A549 (cell line): ENCODE data around the gene ABCG8. TPM values are rescaled to one million over a fixed set of nuclear protein-coding genes. Genes with fewer than 3 reads are reported as not detected.

Experiments used
- ATAC-seq, 2 experiments: fragments of 200-7000 bp in 1 of 2; fragments of >200 bp in 1 of 2; cut with Nextera tagmentation in 1 of 2; cut with Tn5 transposase in 1 of 2; 3 replicates each; pipeline versions ENCODE4 v1.8.0 to v1.9.1; 2018 to 2020; ENCODE audit warnings: mild to moderate bottlenecking in 1 of 2, moderate library complexity in 1 of 2
- CTCF ChIA-PET: fragments of 300-600 bp; sonication (Branson Sonifier 250); formaldehyde crosslinking; extraction: SDS; loops from one replicate; lab custom pipeline; 2021; ENCODE audit warnings: antibody characterized with exemption, inconsistent platforms; lab: Yijun Ruan, JAX
- POLR2A ChIA-PET: fragments of 350-600 bp; formaldehyde crosslinking; extraction: SDS; loops from one replicate; lab custom pipeline; 2021; ENCODE audit warnings: antibody characterized with exemption, inconsistent platforms; lab: Yijun Ruan, JAX
- DNase-seq, 2 experiments: peaks; one replicate each; pipeline versions ENCODE4 v3.0.0 to v3.0.0-alpha.2; 2011 to 2016; ENCODE audit warnings: low read depth in 1 of 2, low spot score in 1 of 2
- FAIRE-seq: peaks from 2 replicates; lab custom pipeline; 2011; peaks lifted over from hg19 to GRCh38; lab: Jason Lieb, UNC
- H3K27ac ChIP-seq, 2 experiments: fragments of >200 bp; sonication (Bioruptor Twin); formaldehyde crosslinking; 3 replicates each; pipeline ENCODE4 v1.5.1; 2016 to 2017
- H3K4me1 ChIP-seq: fragments of >200 bp; sonication (Bioruptor Twin); formaldehyde crosslinking; 3 replicates; pipeline ENCODE4 v1.6.1; 2016
- H3K4me2 ChIP-seq: fragments of >200 bp; sonication (Bioruptor Twin); formaldehyde crosslinking; 3 replicates; pipeline ENCODE4 v1.6.1; 2016
- H3K4me3 ChIP-seq: fragments of >200 bp; sonication (Bioruptor Twin); formaldehyde crosslinking; 3 replicates; pipeline ENCODE4 v1.5.1; 2016
- H3K9me3 ChIP-seq: fragments of >200 bp; sonication (Bioruptor Twin); formaldehyde crosslinking; 3 replicates; pipeline ENCODE4 v1.6.1; 2016
- ATOH8 ChIP-seq: fragments of 250-450 bp; sonication (Bioruptor Pico); IDR thresholded peaks from 2 replicates; pipeline ENCODE4 v1.5.0; 2020; ENCODE audit warnings: low read depth, mild to moderate bottlenecking, moderate library complexity
- CBX2 ChIP-seq: fragments of 200-600 bp; sonication (generic); IDR thresholded peaks from 2 replicates; pipeline ENCODE4 v1.6.1; 2016; ENCODE audit warnings: low read depth, mild to moderate bottlenecking, borderline replicate concordance
- CBX8 ChIP-seq: fragments of 200-600 bp; sonication (generic); IDR thresholded peaks from 2 replicates; pipeline ENCODE4 v1.6.1; 2016
- CHD4 ChIP-seq: fragments of 200-600 bp; sonication (generic); IDR thresholded peaks from 2 replicates; pipeline ENCODE4 v1.6.1; 2016; ENCODE audit warnings: antibody characterized with exemption, mild to moderate bottlenecking, borderline replicate concordance
- E2F6 ChIP-seq: IDR thresholded peaks from 2 replicates; pipeline ENCODE4 v1.6.1; 2012; ENCODE audit warnings: low read depth, borderline replicate concordance
- EHF ChIP-seq: fragments of 250-450 bp; sonication (Bioruptor Pico); IDR thresholded peaks from 2 replicates; pipeline ENCODE4 v1.5.0; 2020; ENCODE audit warnings: mild to moderate bottlenecking
- FOSB ChIP-seq: fragments of 250-450 bp; sonication (Bioruptor Pico); IDR thresholded peaks from 2 replicates; pipeline ENCODE4 v1.5.0; 2020; ENCODE audit warnings: mild to moderate bottlenecking, moderate library complexity
- GATA3 ChIP-seq: IDR thresholded peaks from 2 replicates; pipeline ENCODE4 v1.6.1; 2012; ENCODE audit warnings: borderline replicate concordance
- HDAC2 ChIP-seq: fragments of 200-600 bp; sonication (generic); IDR thresholded peaks from 2 replicates; pipeline ENCODE4 v1.6.1; 2016
- HEYL ChIP-seq: fragments of 250-450 bp; sonication (Bioruptor Pico); IDR thresholded peaks from 2 replicates; pipeline ENCODE4 v1.8.0; 2021; ENCODE audit warnings: mild to moderate bottlenecking, moderate library complexity
- HOXA7 ChIP-seq: fragments of 250-450 bp; sonication (Bioruptor Pico); IDR thresholded peaks from 2 replicates; pipeline ENCODE4 v1.5.0; 2020; ENCODE audit warnings: mild to moderate bottlenecking, moderate library complexity
- JUNB ChIP-seq: fragments of >200 bp; sonication (Bioruptor Twin); formaldehyde crosslinking; IDR thresholded peaks from 2 replicates; pipeline ENCODE4 v1.6.1; 2016
- KDM1A ChIP-seq: fragments of 200-600 bp; sonication (generic); IDR thresholded peaks from 2 replicates; pipeline ENCODE4 v1.6.1; 2016; ENCODE audit warnings: low read depth, mild to moderate bottlenecking
- MYC ChIP-seq: IDR thresholded peaks from 2 replicates; pipeline ENCODE4 v1.6.1; 2012; ENCODE audit warnings: mild to moderate bottlenecking, inconsistent platforms, low read length, improper control_type of control experiment, borderline replicate concordance
- NFE2L2 ChIP-seq: fragments of 150-350 bp; conservative IDR thresholded peaks from 2 replicates; pipeline ENCODE4 v1.6.1; 2014; ENCODE audit warnings: low read length
- NR3C1 ChIP-seq: fragments of >200 bp; sonication (Bioruptor Twin); formaldehyde crosslinking; IDR thresholded peaks from 3 replicates; pipeline ENCODE4 v1.6.1; 2017
- PHF8 ChIP-seq: fragments of 200-600 bp; sonication (generic); IDR thresholded peaks from 2 replicates; pipeline ENCODE4 v1.6.1; 2016; ENCODE audit warnings: low read depth, mild to moderate bottlenecking, antibody characterized with exemption, moderate library complexity, borderline replicate concordance
- POLR2AphosphoS2 ChIP-seq: conservative IDR thresholded peaks from 2 replicates; pipeline ENCODE4 v1.6.1; 2012; ENCODE audit warnings: low read length, improper control_type of control experiment, inconsistent platforms
- RAD21 ChIP-seq, 2 experiments: fragments of >200 bp in 1 of 2; sonication (Bioruptor Twin) in 1 of 2; formaldehyde crosslinking in 1 of 2; IDR thresholded peaks in 1 of 2; conservative IDR thresholded peaks in 1 of 2; 2 replicates in 1 of 2; 3 replicates in 1 of 2; pipeline ENCODE4 v1.6.1; 2012 to 2018; ENCODE audit warnings: inconsistent platforms in 1 of 2
- RARB ChIP-seq: fragments of 250-450 bp; sonication (Bioruptor Pico); IDR thresholded peaks from 2 replicates; pipeline ENCODE4 v1.8.0; 2021; ENCODE audit warnings: mild to moderate bottlenecking, moderate library complexity
- RNF2 ChIP-seq: fragments of 200-600 bp; sonication (generic); IDR thresholded peaks from 2 replicates; pipeline ENCODE4 v1.6.1; 2016; ENCODE audit warnings: low read depth, mild to moderate bottlenecking, antibody characterized with exemption, moderate library complexity, borderline replicate concordance
- SREBF2 ChIP-seq: fragments of 450-650 bp; IDR thresholded peaks from 2 replicates; pipeline ENCODE4 v1.6.1; 2014; ENCODE audit warnings: mild to moderate bottlenecking, moderate library complexity
- TFCP2L1 ChIP-seq: fragments of 250-450 bp; sonication (Bioruptor Pico); IDR thresholded peaks from 2 replicates; pipeline ENCODE4 v1.5.0; 2021; ENCODE audit warnings: mild to moderate bottlenecking
- TP53 ChIP-seq: fragments of 250-450 bp; sonication (Bioruptor Pico); IDR thresholded peaks from 2 replicates; pipeline ENCODE4 v1.5.0; 2021; ENCODE audit warnings: mild to moderate bottlenecking, moderate library complexity
- USF2 ChIP-seq: fragments of 450-650 bp; IDR thresholded peaks from 2 replicates; pipeline ENCODE4 v1.6.1; 2014; ENCODE audit warnings: antibody characterized with exemption
- ZC3H11A ChIP-seq: fragments of 450-650 bp; IDR thresholded peaks from 2 replicates; pipeline ENCODE4 v1.6.1; 2014; ENCODE audit warnings: antibody characterized with exemption, mild to moderate bottlenecking
- WGBS: methylation state at CpG from one replicate; pipeline ENCODE4 v1.1.6; 2017; ENCODE audit errors: missing lambda C conversion rate; 5-methylcytosine and 5-hydroxymethylcytosine counted together
- polyA plus RNA-seq, 4 experiments: library from polyadenylated mRNA; depleted of rRNA in 3 of 4; stranded (reverse); fragments of >200 nt; fragmentation: RNase III in 1 of 4; extraction: RNeasy Plus Mini Kit Qiagen cat#74134 plus additional on column Dnase treatment in 1 of 4; gene quantifications; 2 replicates in 3 of 4; 3 replicates in 1 of 4; pipeline ENCODE4 v1.2.3, GENCODE V29; 2011 to 2017
- TF ChIP-seq, protein P1 (sequence below): fragments of 200-600 bp; sonication (generic); IDR thresholded peaks from 2 replicates; pipeline ENCODE4 v1.6.1; 2016; ENCODE audit warnings: antibody characterized with exemption, mild to moderate bottlenecking, moderate library complexity

ABCG8 gene
- polyA plus RNA-seq, 2 of the 4 experiments (the other 2 are of a cell fraction): not detected

DNA sequence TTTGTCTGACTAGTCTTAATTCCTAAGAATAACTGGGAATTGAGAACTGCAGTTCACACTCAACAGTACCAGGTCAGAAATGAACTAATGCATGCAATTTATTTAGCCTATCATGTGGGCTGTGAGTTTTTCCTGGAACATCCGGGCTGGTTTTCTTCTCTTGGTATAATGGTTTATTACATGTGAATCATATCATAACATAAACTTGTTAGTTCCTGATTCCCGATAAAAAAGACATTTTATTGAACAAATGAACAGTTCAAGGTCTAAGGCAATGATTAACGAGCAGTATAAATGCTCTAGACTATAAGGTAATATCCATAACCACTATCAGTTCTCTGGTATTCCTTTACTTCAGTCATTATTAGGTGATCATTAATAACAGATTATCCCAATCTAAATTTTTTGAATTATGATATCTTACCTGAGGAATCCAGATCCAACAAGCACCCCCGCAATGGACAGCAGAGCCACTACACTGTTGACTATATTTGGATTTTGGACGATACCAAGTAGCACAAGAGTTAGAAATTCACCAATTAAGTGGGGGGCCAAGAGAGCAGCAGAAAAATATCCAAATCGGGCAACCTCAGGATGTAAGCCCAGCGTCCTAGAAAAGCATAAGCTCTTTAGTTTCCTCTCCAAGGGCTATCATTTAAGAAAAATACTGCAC is 19.1 kb upstream of the ABCG8 start:
- ATAC-seq: no peak
- Histone ChIP-seq H3K27ac (no peak overlapping the region), H3K4me2 (no peak overlapping the region), H3K9me3 (no peaks in the 10 kb centered on the region), H3K4me1 (peaks cover 3% of the 10 kb centered on the region; the same call in 1 of the 3 replicates), H3K4me3 (no peak overlapping the region)
- TF ChIP-seq CBX8: no peak
- TF ChIP-seq KDM1A: no peak
- TF ChIP-seq CHD4: no peak
- no peak for TF ChIP-seq USF2
- TF ChIP-seq TFCP2L1 (CRISPR knock-in tag): no peak
- peak; percentile 43 for FAIRE-seq
- POLR2A ChIA-PET: no interaction called here
- DNase-seq: no peak
- 63% methylated on average over 7 of the region's 7 CpGs for WGBS
- CTCF ChIA-PET: no interaction called here

DNA sequence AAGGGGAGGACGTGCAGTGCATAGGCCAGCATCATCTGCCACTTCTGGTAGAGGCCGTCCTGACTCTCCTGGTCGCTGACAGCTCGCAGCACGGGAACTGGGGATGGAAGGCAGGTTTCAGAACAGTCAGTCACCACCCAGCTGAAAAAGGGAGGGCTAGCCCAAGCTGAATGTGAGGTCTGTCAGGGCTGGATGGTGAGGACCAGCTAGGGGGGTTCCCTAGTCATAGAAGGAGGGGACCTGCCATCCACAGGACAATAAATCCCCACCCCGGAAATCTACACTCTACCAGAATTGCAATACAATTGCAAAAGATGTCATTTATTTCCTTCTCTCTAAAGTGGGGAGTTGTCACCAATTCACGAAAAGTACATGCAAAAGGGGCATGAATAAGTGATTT is 15.9 kb upstream of the ABCG8 start:
- DNase-seq (no peak), ATAC-seq (no peak), FAIRE-seq (no peak)
- WGBS: 62% methylated on average over 7 of the region's 7 CpGs
- Histone ChIP-seq H3K27ac (no peak overlapping the region), H3K4me3 (no peak overlapping the region), H3K4me1 (peaks cover 3% of the 10 kb centered on the region; the same call in 1 of the 3 replicates), H3K4me2 (no peak overlapping the region), H3K9me3 (no peaks in the 10 kb centered on the region)
- ChIA-PET POLR2A (no interaction called here), CTCF (interaction anchor here (0.7 to 1.0 kb wide), 3 partner anchors 10 to 55 kb away, joined by 3 to 4 read pairs (median 3); no protein-coding TSS in a partner anchor)
- TF ChIP-seq, protein P1, sequence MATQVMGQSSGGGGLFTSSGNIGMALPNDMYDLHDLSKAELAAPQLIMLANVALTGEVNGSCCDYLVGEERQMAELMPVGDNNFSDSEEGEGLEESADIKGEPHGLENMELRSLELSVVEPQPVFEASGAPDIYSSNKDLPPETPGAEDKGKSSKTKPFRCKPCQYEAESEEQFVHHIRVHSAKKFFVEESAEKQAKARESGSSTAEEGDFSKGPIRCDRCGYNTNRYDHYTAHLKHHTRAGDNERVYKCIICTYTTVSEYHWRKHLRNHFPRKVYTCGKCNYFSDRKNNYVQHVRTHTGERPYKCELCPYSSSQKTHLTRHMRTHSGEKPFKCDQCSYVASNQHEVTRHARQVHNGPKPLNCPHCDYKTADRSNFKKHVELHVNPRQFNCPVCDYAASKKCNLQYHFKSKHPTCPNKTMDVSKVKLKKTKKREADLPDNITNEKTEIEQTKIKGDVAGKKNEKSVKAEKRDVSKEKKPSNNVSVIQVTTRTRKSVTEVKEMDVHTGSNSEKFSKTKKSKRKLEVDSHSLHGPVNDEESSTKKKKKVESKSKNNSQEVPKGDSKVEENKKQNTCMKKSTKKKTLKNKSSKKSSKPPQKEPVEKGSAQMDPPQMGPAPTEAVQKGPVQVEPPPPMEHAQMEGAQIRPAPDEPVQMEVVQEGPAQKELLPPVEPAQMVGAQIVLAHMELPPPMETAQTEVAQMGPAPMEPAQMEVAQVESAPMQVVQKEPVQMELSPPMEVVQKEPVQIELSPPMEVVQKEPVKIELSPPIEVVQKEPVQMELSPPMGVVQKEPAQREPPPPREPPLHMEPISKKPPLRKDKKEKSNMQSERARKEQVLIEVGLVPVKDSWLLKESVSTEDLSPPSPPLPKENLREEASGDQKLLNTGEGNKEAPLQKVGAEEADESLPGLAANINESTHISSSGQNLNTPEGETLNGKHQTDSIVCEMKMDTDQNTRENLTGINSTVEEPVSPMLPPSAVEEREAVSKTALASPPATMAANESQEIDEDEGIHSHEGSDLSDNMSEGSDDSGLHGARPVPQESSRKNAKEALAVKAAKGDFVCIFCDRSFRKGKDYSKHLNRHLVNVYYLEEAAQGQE: no peak
- TF ChIP-seq ZC3H11A: no peak
- no peak for TF ChIP-seq CBX2
- TF ChIP-seq POLR2AphosphoS2: no peak
- no peak for TF ChIP-seq RNF2
- no peak for TF ChIP-seq FOSB (CRISPR knock-in tag)
- TF ChIP-seq GATA3: no peak
- TF ChIP-seq, all 56 proteins: peak for 0

DNA sequence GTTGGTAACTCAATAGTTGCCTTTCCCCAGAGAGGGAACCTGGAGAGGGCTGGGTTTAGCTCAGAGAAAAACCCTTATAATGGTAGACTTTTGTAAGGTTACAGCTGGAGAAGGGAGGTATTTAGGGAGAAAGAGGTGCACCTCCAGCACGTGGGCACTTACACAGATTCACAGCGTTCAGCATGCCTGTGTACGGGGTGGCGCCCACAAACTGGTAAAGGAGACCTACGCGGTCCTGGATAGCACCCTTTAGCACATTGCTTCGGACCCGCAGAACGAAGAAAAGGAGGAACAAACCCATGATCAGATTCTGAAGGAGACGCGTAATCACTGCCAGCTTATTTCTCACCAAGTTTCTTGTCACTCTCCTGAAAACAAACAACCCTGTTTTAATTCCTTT is 15.0 kb upstream of the ABCG8 start:
- 82% methylated on average over 11 of the region's 11 CpGs for WGBS
- no peak for DNase-seq
- ChIA-PET CTCF (interaction anchor here (0.6 kb wide), 1 partner anchor 34 kb away, joined by 4 read pairs; no protein-coding TSS in a partner anchor), POLR2A (no interaction called here)
- no peak overlapping the region for H3K4me3 ChIP-seq
- TF ChIP-seq RARB (CRISPR knock-in tag) (no peak), JUNB (no peak), MYC (no peak), PHF8 (no peak), RAD21 (conservative IDR thresholded peaks at IDR 0.05 in 1 of 2, IDR thresholded peaks at IDR 0.05 in 1 of 2) (no peak), SREBF2 (no peak), HOXA7 (no peak), E2F6 (no peak), HDAC2 (no peak), HEYL (CRISPR knock-in tag) (no peak), ZC3H11A (no peak), ATOH8 (CRISPR knock-in tag) (no peak), EHF (no peak), TP53 (CRISPR knock-in tag) (no peak), NR3C1 (no peak), FOSB (CRISPR knock-in tag) (no peak), NFE2L2 (no peak)
- H3K9me3 ChIP-seq: no peaks in the 10 kb centered on the region
- no peak for ATAC-seq
- no peak for FAIRE-seq
- no peak overlapping the region for H3K4me2 ChIP-seq
- H3K4me1 ChIP-seq: peaks cover 3% of the 10 kb centered on the region; the same call in 1 of the 3 replicates
- H3K27ac ChIP-seq: no peak overlapping the region
